ENCODE results near the gene ZBTB11.

DNA sequence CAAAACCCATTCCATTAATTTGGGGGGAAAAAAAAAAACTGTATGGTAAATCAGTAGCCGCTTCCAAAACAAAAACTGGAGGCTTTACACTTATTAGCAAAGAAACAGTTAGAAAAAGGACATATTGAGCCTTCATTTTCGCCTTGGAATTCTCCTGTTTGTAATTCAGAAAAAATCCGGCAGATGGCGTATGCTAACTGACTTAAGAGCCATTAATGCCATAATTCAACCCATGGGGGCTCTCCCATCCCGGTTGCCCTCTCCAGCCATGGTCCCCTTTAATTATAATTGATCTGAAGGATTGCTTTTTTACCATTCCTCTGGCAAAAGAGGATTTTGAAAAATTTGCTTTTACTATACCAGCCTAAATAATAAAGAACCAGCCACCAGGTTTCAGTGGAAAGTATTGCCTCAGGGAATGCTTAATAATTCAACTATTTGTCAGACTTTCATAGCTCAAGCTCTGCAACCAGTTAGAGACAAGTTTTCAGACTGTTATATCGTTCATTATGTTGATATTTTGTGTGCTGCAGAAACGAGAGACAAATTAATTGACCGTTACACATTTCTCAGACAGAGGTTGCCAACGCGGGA is 18.9 kb upstream of the ZBTB11 start:
- TF ChIP-seq, protein P1, sequence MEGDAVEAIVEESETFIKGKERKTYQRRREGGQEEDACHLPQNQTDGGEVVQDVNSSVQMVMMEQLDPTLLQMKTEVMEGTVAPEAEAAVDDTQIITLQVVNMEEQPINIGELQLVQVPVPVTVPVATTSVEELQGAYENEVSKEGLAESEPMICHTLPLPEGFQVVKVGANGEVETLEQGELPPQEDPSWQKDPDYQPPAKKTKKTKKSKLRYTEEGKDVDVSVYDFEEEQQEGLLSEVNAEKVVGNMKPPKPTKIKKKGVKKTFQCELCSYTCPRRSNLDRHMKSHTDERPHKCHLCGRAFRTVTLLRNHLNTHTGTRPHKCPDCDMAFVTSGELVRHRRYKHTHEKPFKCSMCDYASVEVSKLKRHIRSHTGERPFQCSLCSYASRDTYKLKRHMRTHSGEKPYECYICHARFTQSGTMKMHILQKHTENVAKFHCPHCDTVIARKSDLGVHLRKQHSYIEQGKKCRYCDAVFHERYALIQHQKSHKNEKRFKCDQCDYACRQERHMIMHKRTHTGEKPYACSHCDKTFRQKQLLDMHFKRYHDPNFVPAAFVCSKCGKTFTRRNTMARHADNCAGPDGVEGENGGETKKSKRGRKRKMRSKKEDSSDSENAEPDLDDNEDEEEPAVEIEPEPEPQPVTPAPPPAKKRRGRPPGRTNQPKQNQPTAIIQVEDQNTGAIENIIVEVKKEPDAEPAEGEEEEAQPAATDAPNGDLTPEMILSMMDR (IDR thresholded peaks at IDR 0.05) = peak; percentile 51 to 80 (median 62)
- TF ChIP-seq POLR2AphosphoS5 (IDR thresholded peaks at IDR 0.05) (no peak), EP300 (IDR thresholded peaks at IDR 0.05) (no peak)

All from sigmoid colon (tissue), 4 donors.